Measurements from ENCODE around the gene DOCK6.

Gene DOCK6

GRCh38 chr19:11247391-11247790 lies 14.9 kb downstream of the DOCK6 start:
- DNase-seq (ENCODE audit: low spot score), result no peak

- no peak for DNase-seq (ENCODE audit: low spot score)
Observed at GRCh38 chr19:11246941-11247340, 15.4 kb downstream of the DOCK6 start.

- DNase-seq (ENCODE audit: low spot score), result no peak
Observed at GRCh38 chr19:11244846-11245589, 17.3 kb downstream of the DOCK6 start.

- DNase-seq (ENCODE audit: low spot score), result no peak
Observed at GRCh38 chr19:11243798-11244169, 18.5 kb downstream of the DOCK6 start.

- DNase-seq (ENCODE audit: low spot score), result peak; percentile 94
Observed at GRCh38 chr19:11242864-11243797, 19.2 kb downstream of the DOCK6 start.

GRCh38 chr19:11242025-11242424 lies 20.3 kb downstream of the DOCK6 start:
- no peak for DNase-seq (ENCODE audit: low spot score)

GRCh38 chr19:11240008-11240444 lies 22.3 kb downstream of the DOCK6 start:
- no peak for DNase-seq (ENCODE audit: low spot score)

GRCh38 chr19:11239377-11240000 lies 22.8 kb downstream of the DOCK6 start, which contains the start of gene ANGPTL8:
Gene ANGPTL8, plus strand, starts transcription at chr19:11239619. Its CDS starts 19 bp downstream, at chr19:11239638.
- no peak for DNase-seq (ENCODE audit: low spot score)

GRCh38 chr19:11238781-11239376 lies 23.4 kb downstream of the DOCK6 start:
- DNase-seq (ENCODE audit: low spot score), result no peak

GRCh38 chr19:11238041-11238440 lies 24.3 kb downstream of the DOCK6 start:
- DNase-seq (ENCODE audit: low spot score), result no peak

- DNase-seq (ENCODE audit: low spot score), result no peak
Observed at GRCh38 chr19:11237321-11237720, 25.0 kb downstream of the DOCK6 start.

GRCh38 chr19:11236324-11237301 lies 25.7 kb downstream of the DOCK6 start:
- no peak for DNase-seq (ENCODE audit: low spot score)

- no peak for DNase-seq (ENCODE audit: low spot score)
Observed at GRCh38 chr19:11234486-11235075, 27.7 kb downstream of the DOCK6 start.

GRCh38 chr19:11233073-11233472 lies 29.3 kb downstream of the DOCK6 start:
- DNase-seq (ENCODE audit: low spot score), result no peak

- DNase-seq (ENCODE audit: low spot score), result no peak
Observed at GRCh38 chr19:11232555-11232954, 29.8 kb downstream of the DOCK6 start.

- no peak for DNase-seq (ENCODE audit: low spot score)
Observed at GRCh38 chr19:11230621-11231386, 31.5 kb downstream of the DOCK6 start.

GRCh38 chr19:11227195-11227886 lies 35.0 kb downstream of the DOCK6 start:
- DNase-seq (ENCODE audit: low spot score), result no peak

- DNase-seq (ENCODE audit: low spot score), result no peak
Observed at GRCh38 chr19:11226716-11227166, 35.6 kb downstream of the DOCK6 start.

- no peak for DNase-seq (ENCODE audit: low spot score)
Observed at GRCh38 chr19:11225815-11226214, 36.5 kb downstream of the DOCK6 start.
